ENCODE data around the gene ATIC.

The ATIC gene

DNA sequence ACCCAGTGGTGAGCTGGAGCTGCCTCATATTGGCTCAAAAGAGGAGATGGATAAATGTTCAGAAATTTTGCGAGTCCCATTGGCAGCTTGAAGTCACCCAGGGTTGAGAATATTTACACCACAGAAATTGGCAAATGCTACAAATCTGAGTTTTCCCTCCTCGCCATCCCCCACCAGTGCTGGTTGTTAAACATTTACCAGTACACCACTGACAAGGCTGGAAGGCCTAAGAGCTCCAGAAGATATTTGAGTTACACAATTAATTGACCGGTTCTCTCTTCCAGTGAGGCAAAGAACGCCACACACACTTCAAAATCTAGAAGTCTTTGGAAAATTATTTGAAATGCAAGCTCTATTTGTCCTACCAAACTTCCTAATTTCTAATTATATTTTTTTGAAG is 47.5 kb upstream of the ATIC start:
- TF ChIP-seq, protein P1, sequence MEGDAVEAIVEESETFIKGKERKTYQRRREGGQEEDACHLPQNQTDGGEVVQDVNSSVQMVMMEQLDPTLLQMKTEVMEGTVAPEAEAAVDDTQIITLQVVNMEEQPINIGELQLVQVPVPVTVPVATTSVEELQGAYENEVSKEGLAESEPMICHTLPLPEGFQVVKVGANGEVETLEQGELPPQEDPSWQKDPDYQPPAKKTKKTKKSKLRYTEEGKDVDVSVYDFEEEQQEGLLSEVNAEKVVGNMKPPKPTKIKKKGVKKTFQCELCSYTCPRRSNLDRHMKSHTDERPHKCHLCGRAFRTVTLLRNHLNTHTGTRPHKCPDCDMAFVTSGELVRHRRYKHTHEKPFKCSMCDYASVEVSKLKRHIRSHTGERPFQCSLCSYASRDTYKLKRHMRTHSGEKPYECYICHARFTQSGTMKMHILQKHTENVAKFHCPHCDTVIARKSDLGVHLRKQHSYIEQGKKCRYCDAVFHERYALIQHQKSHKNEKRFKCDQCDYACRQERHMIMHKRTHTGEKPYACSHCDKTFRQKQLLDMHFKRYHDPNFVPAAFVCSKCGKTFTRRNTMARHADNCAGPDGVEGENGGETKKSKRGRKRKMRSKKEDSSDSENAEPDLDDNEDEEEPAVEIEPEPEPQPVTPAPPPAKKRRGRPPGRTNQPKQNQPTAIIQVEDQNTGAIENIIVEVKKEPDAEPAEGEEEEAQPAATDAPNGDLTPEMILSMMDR (conservative IDR thresholded peaks at IDR 0.05; ENCODE audit: low read length) = no peak
- no peak for TF ChIP-seq EZH2phosphoT487 (IDR thresholded peaks at IDR 0.05; ENCODE audit: borderline replicate concordance)
- Histone ChIP-seq H3K36me3 (ENCODE audit: insufficient read depth, low read length) (no peaks in the 10 kb centered on the region), H3K4me1 (ENCODE audit: insufficient read depth, low read length, poor library complexity, severe bottlenecking) (no peaks in the 10 kb centered on the region), H3K9me3 (ENCODE audit: insufficient read depth, low read depth, low read length) (no peaks in the 10 kb centered on the region), H2AFZ (ENCODE audit: low read length) (no peak overlapping the region), H3K4me2 (ENCODE audit: low read depth, low read length, poor library complexity, severe bottlenecking) (no peak overlapping the region), H3K4me3 (ENCODE audit: low read length, poor library complexity, severe bottlenecking) (no peak overlapping the region), H3K79me2 (ENCODE audit: insufficient read depth, low read length) (no peaks in the 10 kb centered on the region), H3K27me3 (ENCODE audit: insufficient read depth, low read length, poor library complexity, severe bottlenecking) (no peaks in the 10 kb centered on the region), H4K20me1 (ENCODE audit: insufficient read depth, low read length, poor library complexity, severe bottlenecking) (no peaks in the 10 kb centered on the region), H3K9ac (ENCODE audit: low read depth, low read length, poor library complexity, severe bottlenecking) (no peak overlapping the region), H3F3A (ENCODE audit: low read depth) (no peaks in the 10 kb centered on the region), H3K9me2 (replicated peaks; ENCODE audit: low read depth, low read length) (no peaks in the 10 kb centered on the region)

- H3K36me3 ChIP-seq (ENCODE audit: insufficient read depth, low read length) = no peaks in the 10 kb centered on the region
- no peaks in the 10 kb centered on the region for H4K20me1 ChIP-seq (ENCODE audit: insufficient read depth, low read length, poor library complexity, severe bottlenecking)
- TF ChIP-seq, protein P1 (conservative IDR thresholded peaks at IDR 0.05; ENCODE audit: low read length) = peak; percentile 87
- TF ChIP-seq EZH2phosphoT487 (IDR thresholded peaks at IDR 0.05; ENCODE audit: borderline replicate concordance) = no peak
- H3K9me3 ChIP-seq (ENCODE audit: insufficient read depth, low read depth, low read length) = no peaks in the 10 kb centered on the region
- no peaks in the 10 kb centered on the region for H3K27me3 ChIP-seq (ENCODE audit: insufficient read depth, low read length, poor library complexity, severe bottlenecking)
- no peak overlapping the region for H3K4me2 ChIP-seq (ENCODE audit: low read depth, low read length, poor library complexity, severe bottlenecking)
- H3K9ac ChIP-seq (ENCODE audit: low read depth, low read length, poor library complexity, severe bottlenecking) = no peak overlapping the region
- H2AFZ ChIP-seq (ENCODE audit: low read length) = peak overlapping the region; percentile 28; the same call in 1 of the 2 replicates
- no peaks in the 10 kb centered on the region for H3F3A ChIP-seq (ENCODE audit: low read depth)
- H3K9me2 ChIP-seq (replicated peaks; ENCODE audit: low read depth, low read length) = no peaks in the 10 kb centered on the region
- H3K4me3 ChIP-seq (ENCODE audit: low read length, poor library complexity, severe bottlenecking) = no peak overlapping the region
- no peaks in the 10 kb centered on the region for H3K79me2 ChIP-seq (ENCODE audit: insufficient read depth, low read length)
- H3K4me1 ChIP-seq (ENCODE audit: insufficient read depth, low read length, poor library complexity, severe bottlenecking) = no peaks in the 10 kb centered on the region
Observed at GRCh38 chr2:215269397-215270117, 42.3 kb upstream of the ATIC start.

DNA sequence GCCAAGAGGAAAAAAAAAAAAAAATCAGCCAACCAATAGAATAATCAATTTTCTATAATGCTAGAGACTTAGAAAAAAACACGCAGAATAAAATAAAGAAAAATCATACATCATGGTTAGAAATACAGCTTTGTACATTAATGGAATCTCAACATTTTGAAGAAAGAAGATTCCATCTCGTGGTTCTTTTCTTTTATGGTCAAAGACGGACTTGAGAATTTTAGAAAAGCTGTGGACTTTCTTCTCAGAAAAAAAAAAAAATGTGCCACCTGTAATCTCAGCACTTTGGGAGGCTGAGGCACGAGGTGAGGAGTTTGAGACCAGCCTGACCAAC is 41.8 kb upstream of the ATIC start:
- Histone ChIP-seq H3K4me3 (ENCODE audit: low read length, poor library complexity, severe bottlenecking) (no peak overlapping the region), H3K9me3 (ENCODE audit: insufficient read depth, low read depth, low read length) (no peaks in the 10 kb centered on the region), H2AFZ (ENCODE audit: low read length) (no peak overlapping the region), H3K9ac (ENCODE audit: low read depth, low read length, poor library complexity, severe bottlenecking) (no peak overlapping the region), H4K20me1 (ENCODE audit: insufficient read depth, low read length, poor library complexity, severe bottlenecking) (no peaks in the 10 kb centered on the region), H3K36me3 (ENCODE audit: insufficient read depth, low read length) (no peaks in the 10 kb centered on the region), H3K4me2 (ENCODE audit: low read depth, low read length, poor library complexity, severe bottlenecking) (no peak overlapping the region), H3F3A (ENCODE audit: low read depth) (no peaks in the 10 kb centered on the region), H3K9me2 (replicated peaks; ENCODE audit: low read depth, low read length) (no peaks in the 10 kb centered on the region), H3K79me2 (ENCODE audit: insufficient read depth, low read length) (no peaks in the 10 kb centered on the region), H3K4me1 (ENCODE audit: insufficient read depth, low read length, poor library complexity, severe bottlenecking) (no peaks in the 10 kb centered on the region), H3K27me3 (ENCODE audit: insufficient read depth, low read length, poor library complexity, severe bottlenecking) (no peaks in the 10 kb centered on the region)
- no peak for TF ChIP-seq EZH2phosphoT487 (IDR thresholded peaks at IDR 0.05; ENCODE audit: borderline replicate concordance)
- TF ChIP-seq, protein P1 (conservative IDR thresholded peaks at IDR 0.05; ENCODE audit: low read length) = no peak
